NCI-H2196 treated with DMSO at 0.1 percent for 48 hours (cell line): ENCODE measurements around the gene MTX3.

ENCODE experiments used
- DNase-seq: peaks from one replicate; lab custom pipeline; 2025; ENCODE audit not compliant: unreplicated experiment; lab: John Stamatoyannopoulos, UW

The MTX3 gene

DNA sequence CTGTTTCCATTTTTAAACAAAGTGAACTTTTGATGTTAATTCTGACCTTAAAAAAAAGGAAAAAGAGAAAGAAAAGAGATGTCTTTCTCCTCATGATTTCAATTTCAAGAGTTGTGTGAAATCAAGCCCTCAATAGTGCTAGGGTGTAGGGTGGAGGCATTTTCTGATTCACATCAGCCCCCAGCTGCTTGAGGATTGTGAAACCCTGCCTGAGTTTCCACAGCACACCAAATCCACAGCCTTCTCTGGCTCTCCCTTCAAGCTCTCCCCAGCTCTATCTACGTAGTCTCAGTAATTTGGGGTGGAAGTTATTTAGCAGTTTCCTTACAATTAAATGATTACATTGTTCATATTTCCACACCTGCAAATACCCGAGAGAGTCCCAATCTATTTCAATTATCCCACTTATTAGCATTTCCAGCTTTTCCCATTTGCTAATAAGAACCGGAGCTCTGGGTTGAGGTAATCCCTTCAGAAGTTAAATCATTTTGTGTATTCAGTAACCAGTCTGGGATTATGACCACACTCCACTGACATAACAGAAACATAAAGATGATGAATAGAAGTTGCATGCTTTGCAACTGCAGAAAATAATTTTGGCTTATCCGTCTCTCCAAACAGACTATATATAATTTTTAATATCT, 54.9 kb downstream of the MTX3 start:
- no peak for DNase-seq

- no peak for DNase-seq
These were observed 56.4 kb downstream of the MTX3 start for GRCh38 chr5:79934681-79935080.

GRCh38 chr5:79932510-79933504, 58.3 kb downstream of the MTX3 start:
- DNase-seq: no peak

DNA sequence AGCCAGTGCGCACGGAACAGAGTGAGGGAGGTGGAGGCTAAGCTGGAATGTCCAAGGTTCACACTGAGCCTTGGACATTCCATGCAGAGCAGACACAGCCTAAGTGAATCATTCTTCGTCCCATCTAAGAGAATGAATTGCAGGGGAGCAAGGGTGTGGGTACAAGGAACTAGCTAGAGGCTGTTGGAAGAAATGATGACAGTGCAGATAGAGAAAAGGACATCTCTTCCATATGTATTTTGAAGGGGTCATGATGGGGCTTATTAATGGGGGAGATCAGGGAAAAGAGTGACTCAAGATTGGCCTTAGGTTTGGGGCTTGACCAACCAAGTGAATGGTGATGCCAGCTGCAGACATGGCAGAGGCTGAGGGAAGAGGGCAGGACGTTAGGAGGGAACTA, 59.2 kb downstream of the MTX3 start:
- DNase-seq: no peak

GRCh38 chr5:79931409-79931808, 59.7 kb downstream of the MTX3 start:
- no peak for DNase-seq

- DNase-seq: no peak
These were observed 62.0 kb downstream of the MTX3 start for GRCh38 chr5:79929095-79929494.
